K562 (cell line): ENCODE results near the gene PRDM12. TPM values are rescaled to one million over a fixed set of nuclear protein-coding genes. Genes with fewer than 3 reads are reported as not detected.

ENCODE experiments used
- ATAC-seq: fragments of 200-7000 bp; cut with Tn5 transposase; 3 replicates; pipeline ENCODE4 v1.9.1; 2020; ENCODE audit warnings: moderate library complexity
- BruUV-seq: library from RNA; stranded (reverse); fragments of 400-500 nt; replicated peaks from 2 replicates; lab custom pipeline; 2021; lab: Mats Ljungman, UMichigan
- CTCF ChIA-PET: fragments of 300-600 bp; formaldehyde crosslinking; extraction: SDS; loops from one replicate; lab custom pipeline; 2021; ENCODE audit warnings: low intra/inter-chr PET ratio; lab: Yijun Ruan, JAX
- POLR2A ChIA-PET: fragments of 300-600, 350-650 bp; sonication (Branson Sonifier 250); formaldehyde crosslinking; extraction: SDS; loops from one replicate; lab custom pipeline; 2021; ENCODE audit warnings: antibody characterized with exemption, inconsistent platforms; lab: Yijun Ruan, JAX
- DNase-seq, 4 experiments: peaks; one replicate each; pipeline versions ENCODE4 v3.0.0 to v3.0.0-alpha.2; 2011 to 2018; ENCODE audit warnings: low spot score in 3 of 4, mixed read lengths in 3 of 4; ENCODE audit errors: extremely low read depth in 1 of 4
- FAIRE-seq: peaks from 2 replicates; lab custom pipeline; 2011; peaks lifted over from hg19 to GRCh38; lab: Jason Lieb, UNC
- H2AFZ ChIP-seq: 2 replicates; pipeline ENCODE4 v1.6.0; 2011; ENCODE audit warnings: low read depth, low read length, control low read depth, inconsistent platforms
- H3K27ac ChIP-seq: fragments of 200-600 bp; 3 replicates; pipeline ENCODE4 v1.8.0; 2011; ENCODE audit warnings: low read depth, mild to moderate bottlenecking, control low read depth, inconsistent platforms, low read length, moderate library complexity, mixed read lengths; ENCODE audit errors: extremely low read depth
- H3K27me3 ChIP-seq, 2 experiments: fragments of 300-600 bp in 1 of 2; 2 replicates in 1 of 2; 3 replicates in 1 of 2; pipeline versions ENCODE4 v1.6.0 to v1.8.0; 2011; ENCODE audit warnings: inconsistent platforms in 2 of 2, low read length in 2 of 2, mild to moderate bottlenecking in 1 of 2, mixed read lengths in 1 of 2, moderate library complexity in 1 of 2; ENCODE audit not compliant: control insufficient read depth in 2 of 2, insufficient read depth in 2 of 2
- H3K36me3 ChIP-seq: fragments of 300-600 bp; 3 replicates; pipeline ENCODE4 v1.8.0; 2011; ENCODE audit warnings: mild to moderate bottlenecking, low read length, inconsistent platforms; ENCODE audit not compliant: control insufficient read depth, insufficient read depth
- H3K4me1 ChIP-seq, 2 experiments: fragments of 200-600 bp in 1 of 2; replicated peaks in 1 of 2; 2 replicates in 1 of 2; 3 replicates in 1 of 2; pipeline versions ENCODE4 v1.5.1 to v1.8.0; 2011; ENCODE audit warnings: inconsistent platforms in 2 of 2, low read length in 2 of 2, mild to moderate bottlenecking in 1 of 2, mixed read lengths in 1 of 2, moderate library complexity in 1 of 2; ENCODE audit not compliant: control insufficient read depth in 2 of 2, insufficient read depth in 2 of 2
- H3K4me2 ChIP-seq: 2 replicates; pipeline ENCODE4 v1.6.1; 2011; ENCODE audit warnings: low read length, control low read depth, inconsistent platforms, mixed read lengths; ENCODE audit not compliant: insufficient read depth
- H3K4me3 ChIP-seq: fragments of 200-600 bp; sonication (generic), shearing (Covaris generic); 2 replicates; pipeline ENCODE4 v1.5.1; 2016; ENCODE audit warnings: control low read depth, inconsistent platforms
- H3K79me2 ChIP-seq: fragments of 200-600 bp; 3 replicates; pipeline ENCODE4 v1.8.0; 2011; ENCODE audit warnings: low read length, inconsistent platforms; ENCODE audit not compliant: control insufficient read depth, insufficient read depth
- H3K9ac ChIP-seq, 2 experiments: 2 replicates each; pipeline versions ENCODE4 v1.6.0 to v1.6.1; 2011; ENCODE audit warnings: low read depth in 2 of 2, low read length in 2 of 2, control low read depth in 1 of 2, inconsistent platforms in 1 of 2, mild to moderate bottlenecking in 1 of 2, mixed read lengths in 1 of 2; ENCODE audit not compliant: insufficient read depth in 1 of 2
- H3K9me1 ChIP-seq: one replicate; pipeline ENCODE4 v1.6.0; 2011; ENCODE audit warnings: inconsistent platforms, mild to moderate bottlenecking, low read length, moderate library complexity; ENCODE audit not compliant: control insufficient read depth, insufficient read depth
- H3K9me3 ChIP-seq: replicated peaks from 2 replicates; pipeline ENCODE4 v1.5.1; 2011; ENCODE audit warnings: low read depth, low read length, inconsistent platforms; ENCODE audit not compliant: control insufficient read depth, insufficient read depth
- H4K20me1 ChIP-seq: replicated peaks from 2 replicates; pipeline ENCODE4 v1.6.1; 2011; ENCODE audit warnings: low read length, inconsistent platforms, mixed read lengths; ENCODE audit not compliant: control insufficient read depth, insufficient read depth
- ATF4 ChIP-seq: fragments of 450-650 bp; formaldehyde crosslinking; IDR thresholded peaks from 2 replicates; pipeline ENCODE4 v1.4.0; 2022; ENCODE audit warnings: mild to moderate bottlenecking, moderate library complexity
- CAMTA2 ChIP-seq: fragments of 250-450 bp; sonication (Bioruptor Pico); conservative IDR thresholded peaks from 2 replicates; pipeline ENCODE4 v1.5.1; 2022
- E2F8 ChIP-seq: fragments of 450-650 bp; IDR thresholded peaks from 2 replicates; pipeline ENCODE4 v1.7.1; 2018; ENCODE audit warnings: mild to moderate bottlenecking, low read depth; ENCODE audit not compliant: partially characterized antibody
- ESRRB ChIP-seq: fragments of 250-450 bp; sonication (Bioruptor Pico); IDR thresholded peaks from 2 replicates; pipeline ENCODE4 v1.5.0; 2020; ENCODE audit warnings: mild to moderate bottlenecking, moderate library complexity, borderline replicate concordance
- PHB ChIP-seq: fragments of 250-450 bp; sonication (Bioruptor Pico); IDR thresholded peaks from 2 replicates; pipeline ENCODE4 v1.5.0; 2021
- SMAD1 ChIP-seq: fragments of 150-350 bp; IDR thresholded peaks from 2 replicates; pipeline ENCODE4 v1.6.1; 2014; ENCODE audit warnings: low read length, low read depth; ENCODE audit not compliant: partially characterized antibody
- ZNF77 ChIP-seq: fragments of 250-450 bp; sonication (Bioruptor Pico); IDR thresholded peaks from 2 replicates; pipeline ENCODE4 v1.5.0; 2020
- ZSCAN32 ChIP-seq: fragments of 450-650 bp; formaldehyde crosslinking; IDR thresholded peaks from 2 replicates; pipeline ENCODE4 v1.4.0; 2020; ENCODE audit warnings: mild to moderate bottlenecking, moderate library complexity
- WGBS: fragments of 100-300 bp; shearing (Covaris generic); methylation state at CpG from one replicate; pipeline ENCODE4 v1.1.6; 2016; ENCODE audit warnings: low coverage, mixed read lengths; ENCODE audit not compliant: insufficient coverage; ENCODE audit errors: missing lambda C conversion rate; 5-methylcytosine and 5-hydroxymethylcytosine counted together
- in situ Hi-C: fragments of 300-500 bp; cut with MboI; formaldehyde crosslinking; loops from 4 replicates; pipeline ENCODE4 v1.15.0; 2018; ENCODE audit warnings: inconsistent platforms, mixed read lengths
- intact Hi-C: fragments of 100-400 bp; cut with micrococcal nuclease; formaldehyde crosslinking; loops from 2 replicates; pipeline ENCODE4 v1.14.2; 2022
- polyA plus RNA-seq, 8 experiments: library from polyadenylated mRNA; depleted of rRNA in 4 of 8; stranded (reverse) in 5 of 8; unstranded in 3 of 8; fragments of >200 nt; fragmentation: Nextera tagmentation in 2 of 8; fragmentation: Illumina TruSeq in 1 of 8; extraction: Ambion mirVana in 2 of 8; extraction: Trizol in 1 of 8; gene quantifications; 2 replicates each; pipeline versions ENCODE4 v1.2.1 to v1.2.3, GENCODE V29; 2011 to 2014; ENCODE audit warnings: inconsistent platforms in 1 of 8, missing spikeins in 1 of 8
- total RNA-seq, 7 experiments: library from RNA; depleted of rRNA in 6 of 7; stranded (reverse); fragments of >200 nt in 6 of 7; fragmentation: Illumina TruSeq in 2 of 7; extraction: Trizol in 2 of 7; gene quantifications; 2 replicates each; pipeline versions ENCODE4 v1.2.1 to v1.2.3, GENCODE V29; 2011 to 2021; ENCODE audit warnings: low replicate concordance in 1 of 7
- TF ChIP-seq, protein P1 (sequence below): fragments of 450-650 bp; IDR thresholded peaks from 2 replicates; pipeline ENCODE4 v1.6.1; 2014; ENCODE audit warnings: low read depth, mild to moderate bottlenecking, moderate library complexity, borderline replicate concordance
- TF ChIP-seq, protein P2 (sequence below): IDR thresholded peaks from 2 replicates; pipeline ENCODE4 v1.6.1; 2011; ENCODE audit warnings: borderline replicate concordance, low read depth, mild to moderate bottlenecking, moderate library complexity, low read length; ENCODE audit not compliant: insufficient read depth, poor library complexity, severe bottlenecking

Gene PRDM12
- total and polyA plus RNA-seq, 9 of the 15 experiments (the other 6 are each of a cell fraction or from before 2014, with no cell fraction given), result 0.04 to 0.22 (median 0.07) TPM; not detected in 3

- H3K36me3 ChIP-seq, result no peaks in the 10 kb centered on the region
- H3K9me3 ChIP-seq, result no peaks in the 10 kb centered on the region
- H3K9me1 ChIP-seq, result no peaks in the 10 kb centered on the region
- no peak overlapping the region for H3K4me3 ChIP-seq
- H3K27me3 ChIP-seq, result peaks cover 2 to 7% of the 10 kb centered on the region in 2 experiments; a peak in 4 of 5 replicates
- H3K4me2 ChIP-seq, result no peak overlapping the region
- no peak for FAIRE-seq
- H3K27ac ChIP-seq, result no peak overlapping the region
- ChIA-PET POLR2A (no interaction called here), CTCF (no interaction called here)
- no peaks in the 10 kb centered on the region; the same call in 1 of the 2 replicates for H4K20me1 ChIP-seq
- no peaks in the 10 kb centered on the region for H3K79me2 ChIP-seq
- intact Hi-C loops (no loop called here), in situ Hi-C loops (no loop called here)
- H3K4me1 ChIP-seq, result peaks cover 3 to 6% of the 10 kb centered on the region in 2 experiments; a peak in 3 of 5 replicates
- peak overlapping the region; percentile 64 for H2AFZ ChIP-seq
- TF ChIP-seq ATF4 (no peak), ZSCAN32 (CRISPR knock-in tag) (no peak), CAMTA2 (CRISPR knock-in tag) (no peak), E2F8 (no peak), ESRRB (CRISPR knock-in tag) (no peak), ZNF77 (no peak), SMAD1 (no peak), PHB (CRISPR knock-in tag) (no peak)
- TF ChIP-seq, protein P1, sequence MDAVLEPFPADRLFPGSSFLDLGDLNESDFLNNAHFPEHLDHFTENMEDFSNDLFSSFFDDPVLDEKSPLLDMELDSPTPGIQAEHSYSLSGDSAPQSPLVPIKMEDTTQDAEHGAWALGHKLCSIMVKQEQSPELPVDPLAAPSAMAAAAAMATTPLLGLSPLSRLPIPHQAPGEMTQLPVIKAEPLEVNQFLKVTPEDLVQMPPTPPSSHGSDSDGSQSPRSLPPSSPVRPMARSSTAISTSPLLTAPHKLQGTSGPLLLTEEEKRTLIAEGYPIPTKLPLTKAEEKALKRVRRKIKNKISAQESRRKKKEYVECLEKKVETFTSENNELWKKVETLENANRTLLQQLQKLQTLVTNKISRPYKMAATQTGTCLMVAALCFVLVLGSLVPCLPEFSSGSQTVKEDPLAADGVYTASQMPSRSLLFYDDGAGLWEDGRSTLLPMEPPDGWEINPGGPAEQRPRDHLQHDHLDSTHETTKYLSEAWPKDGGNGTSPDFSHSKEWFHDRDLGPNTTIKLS, result no peak
- TF ChIP-seq, protein P2, sequence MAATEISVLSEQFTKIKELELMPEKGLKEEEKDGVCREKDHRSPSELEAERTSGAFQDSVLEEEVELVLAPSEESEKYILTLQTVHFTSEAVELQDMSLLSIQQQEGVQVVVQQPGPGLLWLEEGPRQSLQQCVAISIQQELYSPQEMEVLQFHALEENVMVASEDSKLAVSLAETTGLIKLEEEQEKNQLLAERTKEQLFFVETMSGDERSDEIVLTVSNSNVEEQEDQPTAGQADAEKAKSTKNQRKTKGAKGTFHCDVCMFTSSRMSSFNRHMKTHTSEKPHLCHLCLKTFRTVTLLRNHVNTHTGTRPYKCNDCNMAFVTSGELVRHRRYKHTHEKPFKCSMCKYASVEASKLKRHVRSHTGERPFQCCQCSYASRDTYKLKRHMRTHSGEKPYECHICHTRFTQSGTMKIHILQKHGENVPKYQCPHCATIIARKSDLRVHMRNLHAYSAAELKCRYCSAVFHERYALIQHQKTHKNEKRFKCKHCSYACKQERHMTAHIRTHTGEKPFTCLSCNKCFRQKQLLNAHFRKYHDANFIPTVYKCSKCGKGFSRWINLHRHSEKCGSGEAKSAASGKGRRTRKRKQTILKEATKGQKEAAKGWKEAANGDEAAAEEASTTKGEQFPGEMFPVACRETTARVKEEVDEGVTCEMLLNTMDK, result no peak
- peak overlapping the region in 1 of 2 experiments; percentile 70; a peak in 1 of 4 replicates for H3K9ac ChIP-seq
- no peak for ATAC-seq
- no TSS peak for BruUV-seq
- no peak for DNase-seq
- WGBS, result 76% methylated on average over 10 of the region's 12 CpGs
Observed at GRCh38 chr9:130672933-130673615, 8.7 kb downstream of the PRDM12 start.
